ENCODE measurements around the gene TUT7.

- TF ChIP-seq CTCF (IDR thresholded peaks at IDR 0.05; ENCODE audit: low read depth, low read length): no peak
- no peak for TF ChIP-seq EZH2phosphoT487 (IDR thresholded peaks at IDR 0.05; ENCODE audit: low read depth)
Observed at GRCh38 chr9:86285261-86285660, 68.9 kb downstream of the TUT7 start.

Measured in OCI-LY3 (cell line).